HepG2 (cell line): Measurements from ENCODE around the gene MRPL2. TPM values are rescaled to one million over a fixed set of nuclear protein-coding genes. Genes with fewer than 3 reads are reported as not detected.

Experiments
- ERF ChIP-seq: IDR thresholded peaks from 2 replicates; pipeline ENCODE4 v1.6.1; 2018; ENCODE audit warnings: missing biosample characterization, missing genetic modification reagents
- GATA4 ChIP-seq: sonication (generic); IDR thresholded peaks from 2 replicates; pipeline ENCODE4 v1.6.1; 2016; ENCODE audit warnings: antibody characterized with exemption, low read depth, borderline replicate concordance
- GATAD2A ChIP-seq: IDR thresholded peaks from 2 replicates; pipeline ENCODE4 v1.6.1; 2016
- ISL2 ChIP-seq: sonication (generic); formaldehyde crosslinking; IDR thresholded peaks from 2 replicates; pipeline ENCODE4 v1.5.0; 2020; ENCODE audit warnings: missing genetic modification reagents
- MED1 ChIP-seq: sonication (generic); formaldehyde crosslinking; IDR thresholded peaks from 2 replicates; pipeline ENCODE4 v1.4.0; 2020; ENCODE audit warnings: missing genetic modification reagents
- SIN3B ChIP-seq: fragments of 150-350 bp; IDR thresholded peaks from 2 replicates; pipeline ENCODE4 v1.6.1; 2014; ENCODE audit warnings: low read length
- ZNF232 ChIP-seq: sonication (generic); formaldehyde crosslinking; IDR thresholded peaks from 2 replicates; pipeline ENCODE4 v1.4.0; 2020; ENCODE audit warnings: missing genetic modification reagents, borderline replicate concordance
- ZNF318 ChIP-seq: sonication (generic); formaldehyde crosslinking; IDR thresholded peaks from 2 replicates; pipeline ENCODE4 v1.4.0; 2020; ENCODE audit warnings: mild to moderate bottlenecking, missing genetic modification reagents
- ZNF574 ChIP-seq: sonication (generic); formaldehyde crosslinking; IDR thresholded peaks from 2 replicates; pipeline ENCODE4 v1.4.0; 2020; ENCODE audit warnings: missing genetic modification reagents
- ZNF883 ChIP-seq: sonication (generic); formaldehyde crosslinking; IDR thresholded peaks from 2 replicates; pipeline ENCODE4 v1.5.1; 2020; ENCODE audit warnings: mild to moderate bottlenecking, missing genetic modification reagents; ENCODE audit errors: not compliant biosample characterization
- polyA plus RNA-seq, 8 experiments: library from polyadenylated mRNA; depleted of rRNA in 3 of 8; stranded (reverse) in 7 of 8; unstranded in 1 of 8; fragments of >200 nt; fragmentation: Illumina TruSeq in 4 of 8; extraction: Trizol in 4 of 8; gene quantifications; 2 replicates each; pipeline versions ENCODE4 v1.2.1 to v1.2.3, GENCODE V29; 2011 to 2016; ENCODE audit warnings: low read depth in 4 of 8, missing spikeins in 1 of 8, mixed read lengths in 1 of 8; ENCODE audit not compliant: insufficient read depth in 1 of 8
- total RNA-seq, 5 experiments: library from RNA; depleted of rRNA; stranded (reverse); fragments of >200 nt; fragmentation: Illumina TruSeq; extraction: Trizol; gene quantifications; 2 replicates each; pipeline ENCODE4 v1.2.3, GENCODE V29; 2016; ENCODE audit warnings: low read depth in 1 of 5
- TF ChIP-seq, protein P1 (sequence below): sonication (generic); formaldehyde crosslinking; IDR thresholded peaks from 2 replicates; pipeline ENCODE4 v1.4.0; 2020; ENCODE audit warnings: missing genetic modification reagents, borderline replicate concordance
- TF ChIP-seq, protein P2 (sequence below): IDR thresholded peaks from 2 replicates; pipeline ENCODE4 v1.6.1; 2016; ENCODE audit warnings: missing compliant biosample characterization, missing genetic modification reagents, borderline replicate concordance

Gene MRPL2
- total and polyA plus RNA-seq, 2 of the 13 experiments (the other 11 are each of a cell fraction or from before 2014, with no cell fraction given), result 56.8 to 65.6 TPM

DNA sequence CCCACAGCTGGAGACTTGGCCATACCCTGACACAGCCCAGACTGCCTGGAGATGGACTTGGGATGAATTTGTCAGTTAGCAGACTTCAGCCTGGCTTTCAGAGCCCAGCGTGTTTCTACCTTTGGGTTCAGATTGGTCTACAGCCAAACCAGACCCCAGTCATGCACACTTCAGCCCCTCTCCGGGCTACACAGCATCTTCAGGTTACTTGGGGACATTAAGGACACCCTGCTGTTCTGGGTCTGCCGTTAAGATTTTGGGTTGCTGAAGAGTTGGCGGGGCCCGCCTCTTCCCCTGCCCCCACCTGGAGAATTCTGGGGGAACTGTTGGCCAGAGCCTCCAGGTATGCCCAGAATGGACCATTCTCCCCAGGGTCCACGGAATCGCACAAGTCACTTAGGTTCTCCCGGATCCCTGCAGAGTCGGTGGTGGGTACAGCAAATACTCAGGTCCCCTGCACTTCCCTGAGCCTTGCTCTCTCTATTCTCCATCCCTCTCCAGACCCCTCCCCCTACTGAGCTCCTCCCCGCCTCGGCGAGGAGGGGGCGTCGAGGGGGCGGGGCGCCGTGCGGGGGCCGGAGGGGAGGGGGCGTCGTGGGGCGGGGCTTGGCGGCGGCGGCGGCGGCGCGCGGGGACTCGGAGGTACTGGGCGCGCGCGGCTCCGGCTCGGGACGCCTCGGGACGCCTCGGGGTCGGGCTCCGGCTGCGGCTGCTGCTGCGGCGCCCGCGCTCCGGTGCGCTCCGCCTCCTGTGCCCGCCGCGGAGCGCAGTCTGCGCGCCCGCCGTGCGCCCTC lies 16.6 kb upstream of the MRPL2 start, which contains the start of gene PTK7 (continued):
- TF ChIP-seq ZNF318 (CRISPR knock-in tag), result no peak
- no peak for TF ChIP-seq ZNF883 (CRISPR knock-in tag)
- TF ChIP-seq, protein P1, sequence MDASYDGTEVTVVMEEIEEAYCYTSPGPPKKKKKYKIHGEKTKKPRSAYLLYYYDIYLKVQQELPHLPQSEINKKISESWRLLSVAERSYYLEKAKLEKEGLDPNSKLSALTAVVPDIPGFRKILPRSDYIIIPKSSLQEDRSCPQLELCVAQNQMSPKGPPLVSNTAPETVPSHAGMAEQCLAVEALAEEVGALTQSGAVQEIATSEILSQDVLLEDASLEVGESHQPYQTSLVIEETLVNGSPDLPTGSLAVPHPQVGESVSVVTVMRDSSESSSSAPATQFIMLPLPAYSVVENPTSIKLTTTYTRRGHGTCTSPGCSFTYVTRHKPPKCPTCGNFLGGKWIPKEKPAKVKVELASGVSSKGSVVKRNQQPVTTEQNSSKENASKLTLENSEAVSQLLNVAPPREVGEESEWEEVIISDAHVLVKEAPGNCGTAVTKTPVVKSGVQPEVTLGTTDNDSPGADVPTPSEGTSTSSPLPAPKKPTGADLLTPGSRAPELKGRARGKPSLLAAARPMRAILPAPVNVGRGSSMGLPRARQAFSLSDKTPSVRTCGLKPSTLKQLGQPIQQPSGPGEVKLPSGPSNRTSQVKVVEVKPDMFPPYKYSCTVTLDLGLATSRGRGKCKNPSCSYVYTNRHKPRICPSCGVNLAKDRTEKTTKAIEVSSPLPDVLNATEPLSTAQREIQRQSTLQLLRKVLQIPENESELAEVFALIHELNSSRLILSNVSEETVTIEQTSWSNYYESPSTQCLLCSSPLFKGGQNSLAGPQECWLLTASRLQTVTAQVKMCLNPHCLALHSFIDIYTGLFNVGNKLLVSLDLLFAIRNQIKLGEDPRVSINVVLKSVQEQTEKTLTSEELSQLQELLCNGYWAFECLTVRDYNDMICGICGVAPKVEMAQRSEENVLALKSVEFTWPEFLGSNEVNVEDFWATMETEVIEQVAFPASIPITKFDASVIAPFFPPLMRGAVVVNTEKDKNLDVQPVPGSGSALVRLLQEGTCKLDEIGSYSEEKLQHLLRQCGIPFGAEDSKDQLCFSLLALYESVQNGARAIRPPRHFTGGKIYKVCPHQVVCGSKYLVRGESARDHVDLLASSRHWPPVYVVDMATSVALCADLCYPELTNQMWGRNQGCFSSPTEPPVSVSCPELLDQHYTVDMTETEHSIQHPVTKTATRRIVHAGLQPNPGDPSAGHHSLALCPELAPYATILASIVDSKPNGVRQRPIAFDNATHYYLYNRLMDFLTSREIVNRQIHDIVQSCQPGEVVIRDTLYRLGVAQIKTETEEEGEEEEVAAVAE (CRISPR knock-in tag), result no peak
- 0 out of 2 replicates have a peak, but pooled peaks have one; percentile 39 for TF ChIP-seq ERF
- TF ChIP-seq GATAD2A (CRISPR knock-in tag), result 0 out of 2 replicates have a peak, but pooled peaks have one; percentile 13
- TF ChIP-seq MED1 (CRISPR knock-in tag), result no peak
- peak; percentile 17; the same call in 1 of the 2 replicates for TF ChIP-seq GATA4
- TF ChIP-seq ZNF574 (CRISPR knock-in tag), result peak; percentile 11; the same call in 1 of the 2 replicates
- no peak for TF ChIP-seq ZNF232
- no peak for TF ChIP-seq SIN3B
- TF ChIP-seq, protein P2, sequence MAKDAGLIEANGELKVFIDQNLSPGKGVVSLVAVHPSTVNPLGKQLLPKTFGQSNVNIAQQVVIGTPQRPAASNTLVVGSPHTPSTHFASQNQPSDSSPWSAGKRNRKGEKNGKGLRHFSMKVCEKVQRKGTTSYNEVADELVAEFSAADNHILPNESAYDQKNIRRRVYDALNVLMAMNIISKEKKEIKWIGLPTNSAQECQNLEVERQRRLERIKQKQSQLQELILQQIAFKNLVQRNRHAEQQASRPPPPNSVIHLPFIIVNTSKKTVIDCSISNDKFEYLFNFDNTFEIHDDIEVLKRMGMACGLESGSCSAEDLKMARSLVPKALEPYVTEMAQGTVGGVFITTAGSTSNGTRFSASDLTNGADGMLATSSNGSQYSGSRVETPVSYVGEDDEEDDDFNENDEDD (CRISPR knock-in tag), result no peak
- TF ChIP-seq ISL2, result no peak
